LHCN-M2 (cell line): ENCODE results near the gene ALOXE3. TPM values are rescaled to one million over a fixed set of nuclear protein-coding genes. Genes with fewer than 3 reads are reported as not detected.

ENCODE experiments used
- DNase-seq: peaks from one replicate; pipeline ENCODE4 v3.0.0-alpha.2; 2012; ENCODE audit warnings: low read depth
- total RNA-seq: library from RNA; depleted of rRNA; stranded (reverse); fragments of >200 nt; gene quantifications from 2 replicates; pipeline ENCODE4 v1.2.3, GENCODE V29; 2014

Gene ALOXE3
- total RNA-seq, 1 experiment from 2014 or later: not detected

GRCh38 chr17:8153957-8154607 is 35.8 kb upstream of the ALOXE3 start:
- peak; percentile 99 for DNase-seq

DNA sequence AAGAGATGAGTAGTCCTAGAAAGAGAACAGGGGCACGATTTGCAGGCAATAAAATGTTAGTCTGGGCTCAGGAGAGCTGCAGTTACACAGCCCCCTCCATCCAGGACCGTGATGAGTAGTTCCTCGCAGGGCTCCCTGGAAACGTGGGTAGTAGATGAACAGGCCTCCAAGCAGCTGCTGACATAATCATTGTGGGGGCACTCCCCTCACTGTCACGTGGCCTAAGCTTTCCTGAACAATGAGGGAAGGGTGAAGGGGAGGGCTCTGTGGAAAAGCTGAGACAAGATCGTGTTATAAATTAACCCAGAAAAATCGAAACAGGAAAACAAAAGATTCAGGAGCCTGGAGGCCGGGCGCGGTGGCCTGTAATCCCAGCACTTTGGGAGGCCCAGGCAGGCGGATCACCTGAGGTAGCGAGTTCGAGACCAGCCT is 35.2 kb upstream of the ALOXE3 start:
- DNase-seq: peak; percentile 97

DNA sequence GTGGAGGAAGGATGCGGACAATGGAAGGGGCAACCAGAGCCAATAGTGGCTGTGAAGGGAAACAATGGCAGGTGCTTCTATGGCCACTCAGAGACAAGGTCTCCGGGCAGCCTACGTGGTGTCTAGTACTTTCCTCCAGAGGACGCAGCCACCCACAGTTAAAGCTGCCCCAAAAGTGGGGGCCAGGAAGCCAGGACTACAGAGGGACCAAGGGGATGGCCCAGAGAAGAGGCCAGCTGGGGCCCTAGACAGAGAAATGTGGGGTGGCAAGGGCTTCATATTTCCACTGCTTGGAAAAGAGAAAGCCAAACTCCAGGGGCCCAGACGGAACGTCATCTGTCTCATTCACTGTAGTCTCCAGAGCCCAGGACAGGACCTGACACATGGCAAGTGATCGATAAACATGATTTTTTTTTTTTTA is 34.7 kb upstream of the ALOXE3 start:
- DNase-seq: no peak

DNA sequence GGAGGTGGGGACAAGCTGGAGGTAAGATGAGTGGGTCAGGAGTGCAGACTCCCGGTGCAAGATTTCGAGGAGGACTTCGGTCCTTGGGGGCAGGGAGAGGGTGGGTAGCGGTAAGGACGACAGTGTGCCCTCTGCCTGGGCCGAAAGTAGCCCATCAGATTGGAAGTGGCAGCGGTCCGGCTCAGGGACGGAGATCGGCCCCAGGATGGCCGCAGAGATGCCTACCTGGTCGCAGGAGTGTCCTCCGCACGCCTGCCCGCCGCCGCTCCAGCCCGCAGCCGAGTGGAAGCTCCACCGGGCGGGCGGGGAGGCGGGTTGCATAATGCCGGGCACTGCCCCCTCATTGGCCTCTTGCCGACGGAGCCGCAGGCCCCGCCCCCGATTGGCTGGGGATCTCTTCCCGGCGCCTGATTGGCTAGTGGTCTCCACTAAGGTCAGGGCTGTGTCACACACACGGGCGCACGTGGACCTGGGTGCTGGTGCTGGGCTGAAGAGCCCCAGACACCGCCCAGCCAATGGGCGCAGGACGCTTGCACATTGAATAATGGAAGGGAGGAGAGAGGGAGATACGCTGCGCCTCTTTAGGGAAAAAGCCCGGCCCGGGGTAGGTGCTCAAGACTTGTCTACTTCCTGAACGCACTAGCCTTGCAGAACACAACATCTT is 33.9 kb upstream of the ALOXE3 start, which contains the start of gene PER1:
TSS of gene PER1 (minus strand) at position 293 of the 664 bp plus-strand sequence. CDS start 1,698 bp downstream, outside the sequence.
- DNase-seq: peak; percentile 95

- DNase-seq: peak; percentile 79
Measured at GRCh38 chr17:8151641-8152111, 33.4 kb upstream of the ALOXE3 start.

DNA sequence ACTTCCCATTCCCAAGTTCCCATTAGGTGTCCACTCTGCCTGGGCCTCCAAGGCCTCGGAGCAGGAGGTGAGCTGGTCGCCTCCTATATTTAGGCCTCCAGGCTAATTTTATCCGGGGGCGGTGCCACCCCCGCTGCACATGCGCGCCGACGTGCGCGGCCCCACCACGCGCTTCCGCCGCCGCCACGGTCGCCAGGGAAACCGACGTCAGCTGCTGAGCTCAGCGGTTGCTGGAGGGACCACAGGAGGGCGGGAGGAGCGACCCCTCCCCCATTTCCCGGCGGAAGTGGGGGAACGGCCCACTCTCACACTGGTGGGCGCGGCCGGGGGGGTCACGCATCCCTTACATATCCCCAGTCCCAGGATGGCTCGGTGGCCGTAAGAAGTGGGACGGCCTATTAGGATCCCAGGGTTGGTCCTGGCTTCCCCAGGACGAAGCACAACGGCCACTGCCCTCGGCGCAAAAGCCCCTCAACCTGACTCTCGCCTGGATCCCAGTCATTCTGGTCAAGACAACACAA is 32.9 kb upstream of the ALOXE3 start:
- peak; percentile 89 for DNase-seq

DNA sequence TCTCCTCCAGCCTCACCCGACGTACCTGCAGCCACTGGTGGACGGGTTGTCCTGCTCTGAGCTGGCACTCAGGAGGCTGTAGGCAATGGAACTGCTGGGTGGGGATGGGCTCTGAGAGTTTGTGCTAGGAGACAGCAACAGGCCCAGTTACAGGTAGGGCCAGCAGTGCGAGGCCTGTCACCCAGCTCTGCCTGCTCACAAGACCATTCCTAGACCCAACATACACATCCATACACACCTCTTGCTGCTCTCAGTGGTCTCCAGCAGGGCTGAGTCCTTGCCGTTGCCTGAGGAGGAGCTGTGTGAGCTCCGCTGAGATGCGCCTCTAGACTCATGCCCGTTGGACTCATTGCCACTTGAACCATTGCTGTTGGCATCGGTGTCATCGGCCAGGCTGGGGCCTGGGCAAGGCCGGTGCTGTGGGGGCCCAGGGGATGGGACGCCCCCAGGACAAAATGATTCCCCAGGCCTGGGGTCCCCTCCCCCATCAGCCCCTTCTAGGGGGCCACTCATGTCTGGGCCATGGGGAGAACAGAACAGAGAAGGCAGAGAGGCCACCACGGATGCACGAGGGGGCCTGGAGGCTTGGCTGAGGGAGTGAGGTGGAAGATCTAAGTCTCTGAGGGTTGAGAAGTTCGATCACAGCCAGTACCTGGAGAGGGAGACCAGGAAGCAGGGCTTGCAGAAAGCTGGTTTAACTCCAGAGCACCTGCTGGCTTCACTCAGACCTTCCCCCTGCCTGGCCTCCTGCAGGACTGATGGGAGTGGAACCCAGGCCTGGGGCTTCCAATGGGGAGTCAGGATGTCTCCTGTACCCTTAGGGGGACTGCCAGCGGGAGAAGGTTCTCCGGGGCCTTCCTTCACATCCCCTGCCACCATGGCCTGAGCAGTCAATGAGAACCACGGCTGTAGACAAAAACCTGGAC is 32.1 kb upstream of the ALOXE3 start:
- DNase-seq: peak; percentile 51

- no peak for DNase-seq
Measured at GRCh38 chr17:8149419-8150193, 31.3 kb upstream of the ALOXE3 start.

DNA sequence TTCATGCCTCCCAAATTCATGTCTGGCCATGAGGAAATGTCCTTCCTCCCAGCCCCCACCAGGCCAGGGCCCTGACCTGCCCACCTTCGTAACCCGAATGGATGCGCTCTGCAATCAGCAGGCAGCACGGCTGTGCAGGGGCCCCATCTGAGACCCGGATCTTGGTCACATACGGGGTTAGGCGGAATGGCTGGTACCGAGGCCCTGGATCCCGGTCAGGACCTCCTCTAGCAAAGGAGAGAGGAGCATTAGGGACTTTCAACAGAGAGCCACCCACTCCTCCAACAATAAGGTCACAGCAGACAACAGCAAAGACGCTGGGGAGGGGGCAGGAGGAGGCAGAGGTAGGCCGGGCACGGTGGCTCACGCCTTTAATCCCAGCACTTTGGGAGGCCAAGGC is 30.2 kb upstream of the ALOXE3 start:
- DNase-seq: no peak

DNA sequence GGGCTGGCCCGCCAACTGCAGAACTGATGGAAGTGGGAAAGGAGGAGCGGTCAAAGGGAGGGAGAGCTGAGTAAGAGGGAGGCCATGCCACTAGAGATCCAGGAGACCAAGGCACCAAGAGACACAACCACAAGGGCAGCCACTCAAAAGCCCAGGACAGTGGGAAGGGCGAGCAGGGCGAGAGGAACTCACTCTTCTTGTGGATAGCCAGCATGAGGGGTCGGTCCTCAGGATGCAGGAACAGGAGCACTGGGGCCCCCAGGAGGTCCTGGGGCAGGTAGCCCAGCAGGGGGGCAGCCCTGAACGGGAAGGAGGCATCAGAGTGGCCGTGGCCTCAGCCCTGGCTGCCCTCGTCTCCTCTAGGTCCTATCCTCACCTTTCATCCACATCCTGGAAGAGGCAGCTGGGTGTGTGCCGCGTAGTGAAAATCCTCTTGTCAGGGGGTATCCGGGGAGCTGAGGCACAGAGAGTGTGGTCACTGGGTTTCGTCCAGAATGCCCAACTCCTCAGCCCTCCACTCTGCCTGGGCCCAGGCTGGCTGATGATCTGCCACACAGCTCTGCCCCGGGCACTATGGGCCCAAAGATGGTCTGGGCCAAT is 29.6 kb upstream of the ALOXE3 start:
- no peak for DNase-seq

- no peak for DNase-seq
Measured at GRCh38 chr17:8147141-8147804, 29.0 kb upstream of the ALOXE3 start.

GRCh38 chr17:8146381-8147140 is 28.2 kb upstream of the ALOXE3 start:
- DNase-seq: no peak

DNA sequence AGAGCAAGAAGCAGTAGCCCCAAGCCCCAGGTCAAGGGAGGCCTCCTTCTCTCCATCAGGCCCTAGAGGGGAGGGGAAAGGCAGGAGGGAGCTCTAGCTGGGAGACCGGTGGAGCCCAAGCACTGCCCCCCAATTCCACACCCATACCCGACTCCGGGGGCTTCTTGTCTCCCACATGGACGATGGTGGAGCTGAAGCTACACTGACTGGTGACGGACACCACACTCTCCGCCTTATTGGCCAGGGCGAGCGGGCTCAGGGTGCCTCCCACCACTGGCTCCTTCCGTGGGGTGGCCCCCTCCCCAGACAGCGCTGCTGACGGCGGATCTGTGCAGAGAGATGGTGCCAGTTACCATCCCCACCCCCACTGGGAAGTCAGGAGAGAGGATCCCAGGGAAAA is 27.5 kb upstream of the ALOXE3 start:
- no peak for DNase-seq

- no peak for DNase-seq
Measured at GRCh38 chr17:8144401-8145231, 26.3 kb upstream of the ALOXE3 start.

DNA sequence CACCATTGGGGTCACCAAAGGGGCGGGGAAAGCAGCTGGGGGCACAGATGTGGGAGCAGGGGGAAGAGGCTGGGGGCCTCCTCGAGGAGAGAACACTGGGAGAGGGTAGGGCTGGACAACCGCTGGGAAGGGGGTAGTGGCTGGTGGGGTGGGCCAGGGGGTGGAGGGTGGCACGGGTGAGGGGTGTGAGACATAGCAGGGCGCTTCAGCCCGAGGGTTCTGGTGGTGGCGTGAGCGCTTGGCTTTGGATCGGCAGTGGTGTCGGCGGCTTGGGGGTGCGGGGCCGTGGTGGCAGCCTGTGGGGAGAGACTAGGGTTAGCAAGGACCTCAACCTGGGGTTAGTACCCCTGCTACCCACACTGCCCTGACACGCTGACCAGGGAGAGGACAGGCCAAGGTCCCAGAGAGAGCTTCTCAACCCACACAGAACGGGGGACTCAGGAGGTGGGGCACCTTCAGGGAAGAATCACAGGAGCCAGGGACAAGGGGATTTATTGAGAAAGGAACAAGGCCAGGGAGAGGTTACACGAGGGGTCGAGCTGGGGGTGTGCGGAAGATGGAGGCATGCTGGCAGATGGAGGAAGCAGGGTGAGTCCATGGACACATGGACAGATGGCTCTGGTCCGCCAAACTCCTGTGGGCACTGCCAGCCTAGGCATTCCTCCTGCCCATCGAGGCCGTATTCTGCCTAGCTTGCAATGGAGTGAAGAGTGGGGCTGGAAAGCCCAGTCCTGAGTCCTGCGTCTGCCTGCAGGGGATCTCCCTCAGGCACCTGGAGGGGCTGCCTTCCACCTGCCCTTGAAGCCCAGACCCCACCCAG is 25.5 kb upstream of the ALOXE3 start:
- no peak for DNase-seq

DNA sequence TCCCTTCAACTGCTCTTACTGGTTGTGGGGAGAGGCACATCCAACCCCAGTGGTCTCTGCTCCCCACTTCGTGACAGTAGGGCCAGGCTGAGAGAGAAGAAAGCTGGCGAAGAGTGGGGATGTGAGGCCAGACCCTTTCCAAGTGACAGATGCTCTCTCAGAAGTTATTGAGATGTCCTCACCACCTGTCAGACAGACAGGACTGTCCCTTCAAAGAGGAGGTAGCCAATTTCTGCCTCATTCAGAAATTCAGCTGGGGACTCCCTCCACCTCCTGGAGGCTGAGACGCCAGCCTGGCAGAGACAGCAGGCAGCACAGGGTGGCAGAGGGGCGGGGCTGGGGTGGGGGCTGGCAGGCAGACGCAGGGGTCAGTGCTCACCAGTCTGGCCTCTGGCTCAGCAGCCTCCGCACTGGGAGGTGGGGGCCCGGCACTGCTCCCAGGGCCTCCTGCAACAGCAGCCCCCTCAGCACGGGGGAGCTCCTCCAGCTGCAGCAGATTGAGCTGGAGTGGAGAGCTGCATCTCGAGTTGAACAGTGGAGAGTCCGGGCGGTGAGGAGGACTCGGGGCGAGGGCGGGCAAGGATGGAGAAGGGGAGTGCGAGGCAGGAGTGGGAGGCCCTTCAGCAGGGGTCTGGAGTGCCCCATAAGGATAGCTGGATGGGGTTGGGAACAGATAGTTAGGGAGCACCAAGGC is 24.7 kb upstream of the ALOXE3 start:
- DNase-seq: no peak
